Lung (tissue), 12 donors: ENCODE results near the gene PTCD2. TPM values are rescaled to one million over a fixed set of nuclear protein-coding genes. Genes with fewer than 3 reads are reported as not detected.

Experiments used
- ATAC-seq: fragments of 200-7000 bp; cut with Tn5 transposase; one replicate; pipeline ENCODE4 v1.9.1; 2020; ENCODE audit warnings: moderate number of reproducible peaks; ENCODE audit not compliant: insufficient read depth, low FRiP score
- DNase-seq, 3 donors: peaks; one replicate each; pipeline ENCODE4 v3.0.0-alpha.2; 2013 to 2017
- H3K27ac ChIP-seq, 2 donors: one replicate each; pipeline ENCODE4 v1.5.1; 2013; ENCODE audit warnings: mild to moderate bottlenecking in 2 of 2, moderate library complexity in 2 of 2, control low read depth in 1 of 2, inconsistent platforms in 1 of 2, low read depth in 1 of 2, low read length in 1 of 2
- H3K27me3 ChIP-seq, 3 donors: one replicate each; pipeline ENCODE4 v1.5.1; 2013; ENCODE audit warnings: low read length in 2 of 3; ENCODE audit not compliant: control insufficient read depth in 3 of 3, insufficient read depth in 3 of 3
- H3K36me3 ChIP-seq, 4 donors: one replicate each; pipeline ENCODE4 v1.5.1; 2013; ENCODE audit warnings: low read length in 4 of 4, mild to moderate bottlenecking in 1 of 4, moderate library complexity in 1 of 4; ENCODE audit not compliant: control insufficient read depth in 4 of 4, insufficient read depth in 4 of 4
- H3K4me1 ChIP-seq, 5 donors: one replicate each; pipeline ENCODE4 v1.5.1; 2013; ENCODE audit warnings: low read length in 5 of 5, mild to moderate bottlenecking in 2 of 5, moderate library complexity in 1 of 5; ENCODE audit not compliant: control insufficient read depth in 5 of 5, insufficient read depth in 5 of 5
- H3K4me3 ChIP-seq: one replicate; pipeline ENCODE4 v1.5.1; 2013; ENCODE audit warnings: mild to moderate bottlenecking, control low read depth, moderate library complexity
- H3K9ac ChIP-seq, 2 donors: one replicate each; pipeline ENCODE4 v1.5.1; 2013; ENCODE audit warnings: low read length in 2 of 2, control low read depth in 1 of 2; ENCODE audit not compliant: insufficient read depth in 1 of 2
- H3K9me3 ChIP-seq, 4 donors: one replicate each; pipeline ENCODE4 v1.5.1; 2013; ENCODE audit warnings: low read length in 3 of 4, mild to moderate bottlenecking in 1 of 4, moderate library complexity in 1 of 4; ENCODE audit not compliant: control insufficient read depth in 4 of 4, insufficient read depth in 3 of 4
- WGBS, 2 donors: extraction: QIAGEN DNeasy Blood & Tissue Kit; methylation state at CpG; one replicate each; pipeline ENCODE4 v1.1.7; 2013; 5-methylcytosine and 5-hydroxymethylcytosine counted together
- polyA plus RNA-seq, 2 donors: library from polyadenylated mRNA; stranded (reverse); fragments of 200-250 nt; gene quantifications; one replicate each; pipeline ENCODE4 v1.2.1, GENCODE V29; 2013
- total RNA-seq, 2 donors: library from RNA; depleted of rRNA in 1 of 2; stranded (reverse); fragments of >200 nt in 1 of 2; gene quantifications; one replicate each; pipeline ENCODE4 v1.2.1, GENCODE V29; 2014 to 2021
- TF ChIP-seq, protein P1 (sequence below): IDR thresholded peaks from 2 replicates; pipeline ENCODE4 v1.5.1; 2012; ENCODE audit warnings: mild to moderate bottlenecking; ENCODE audit errors: control extremely low read depth, extremely low read depth
- donor health status: control.
- donor health status: control.
- donor health status: Bipolar disorder and iron deficiency.
- donor health status: healthy.
- donor health status: DM: yes; HTN: yes; CAD: no.

The PTCD2 gene
- total and polyA plus RNA-seq, 4 donors, result 1.9 to 12.0 (median 6.3) TPM

- no peaks in the 10 kb centered on the region for H3K36me3 ChIP-seq
- ATAC-seq (peak; percentile 53), DNase-seq (peak in 1 of 3 donors; percentile 38)
- 51 to 78% methylated on average over 1 of the region's 1 CpG for WGBS, 2 donors
- no peak overlapping the region for H3K9ac ChIP-seq
- TF ChIP-seq, protein P1, sequence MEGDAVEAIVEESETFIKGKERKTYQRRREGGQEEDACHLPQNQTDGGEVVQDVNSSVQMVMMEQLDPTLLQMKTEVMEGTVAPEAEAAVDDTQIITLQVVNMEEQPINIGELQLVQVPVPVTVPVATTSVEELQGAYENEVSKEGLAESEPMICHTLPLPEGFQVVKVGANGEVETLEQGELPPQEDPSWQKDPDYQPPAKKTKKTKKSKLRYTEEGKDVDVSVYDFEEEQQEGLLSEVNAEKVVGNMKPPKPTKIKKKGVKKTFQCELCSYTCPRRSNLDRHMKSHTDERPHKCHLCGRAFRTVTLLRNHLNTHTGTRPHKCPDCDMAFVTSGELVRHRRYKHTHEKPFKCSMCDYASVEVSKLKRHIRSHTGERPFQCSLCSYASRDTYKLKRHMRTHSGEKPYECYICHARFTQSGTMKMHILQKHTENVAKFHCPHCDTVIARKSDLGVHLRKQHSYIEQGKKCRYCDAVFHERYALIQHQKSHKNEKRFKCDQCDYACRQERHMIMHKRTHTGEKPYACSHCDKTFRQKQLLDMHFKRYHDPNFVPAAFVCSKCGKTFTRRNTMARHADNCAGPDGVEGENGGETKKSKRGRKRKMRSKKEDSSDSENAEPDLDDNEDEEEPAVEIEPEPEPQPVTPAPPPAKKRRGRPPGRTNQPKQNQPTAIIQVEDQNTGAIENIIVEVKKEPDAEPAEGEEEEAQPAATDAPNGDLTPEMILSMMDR, result no peak
- H3K4me1 ChIP-seq, result peaks cover 0 to 8% (median 0%) of the 10 kb centered on the region in 5 donors
- no peaks in the 10 kb centered on the region for H3K27me3 ChIP-seq
- no peaks in the 10 kb centered on the region for H3K9me3 ChIP-seq
- peak overlapping the region in 1 of 2 donors; percentile 33 for H3K27ac ChIP-seq
- H3K4me3 ChIP-seq, result no peak overlapping the region
Measured at GRCh38 chr5:72392326-72392733, 72.2 kb downstream of the PTCD2 start.

DNA sequence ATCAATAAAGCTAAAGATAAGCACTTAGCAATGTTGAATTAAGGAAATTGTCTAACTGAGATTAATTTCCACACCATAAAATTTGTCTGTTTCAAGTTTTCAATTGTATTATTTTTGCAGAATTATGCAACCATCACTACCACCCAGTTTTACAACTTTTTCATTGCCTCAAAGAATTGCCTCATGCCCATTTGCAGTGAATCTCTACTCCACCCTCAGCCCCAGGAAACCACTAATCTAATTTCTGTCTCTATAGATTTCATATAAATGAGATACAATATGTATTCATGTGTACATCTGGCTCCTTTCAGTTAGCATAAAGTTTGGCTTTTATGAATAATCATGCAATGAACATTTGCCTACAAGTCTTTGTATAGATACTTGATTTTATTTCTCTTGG lies 72.9 kb downstream of the PTCD2 start:
- no peak overlapping the region for H3K9ac ChIP-seq
- no peak for ATAC-seq
- no peak overlapping the region for H3K4me3 ChIP-seq

GRCh38 chr5:72394688-72395087 lies 74.5 kb downstream of the PTCD2 start:
- no peaks in the 10 kb centered on the region for H3K36me3 ChIP-seq
- H3K27ac ChIP-seq, result no peak overlapping the region
- ATAC-seq (no peak), DNase-seq (peak in 2 of 3 donors; percentile 13 to 31)
- TF ChIP-seq, protein P1, result peak; percentile 4
- 14 to 26% methylated on average over 2 of the region's 2 CpGs for WGBS, 2 donors
- H3K4me1 ChIP-seq, result peaks cover 0 to 5% (median 0%) of the 10 kb centered on the region in 5 donors
- no peak overlapping the region for H3K4me3 ChIP-seq
- H3K9me3 ChIP-seq, result no peaks in the 10 kb centered on the region
- H3K27me3 ChIP-seq, result peaks cover 0 to 2% (median 0%) of the 10 kb centered on the region in 3 donors
- H3K9ac ChIP-seq, result no peak overlapping the region

More for the DNA sequence above, 72.9 kb downstream of the PTCD2 start:
- H3K27ac ChIP-seq, result peak overlapping the region in 1 of 2 donors; percentile 4
- no peaks in the 10 kb centered on the region for H3K36me3 ChIP-seq
- peaks cover 0 to 2% (median 0%) of the 10 kb centered on the region in 3 donors for H3K27me3 ChIP-seq
- H3K4me1 ChIP-seq, result peaks cover 0 to 5% (median 0%) of the 10 kb centered on the region in 5 donors
- TF ChIP-seq, protein P1, result no peak
- no peak for DNase-seq
- H3K9me3 ChIP-seq, result no peaks in the 10 kb centered on the region

DNA sequence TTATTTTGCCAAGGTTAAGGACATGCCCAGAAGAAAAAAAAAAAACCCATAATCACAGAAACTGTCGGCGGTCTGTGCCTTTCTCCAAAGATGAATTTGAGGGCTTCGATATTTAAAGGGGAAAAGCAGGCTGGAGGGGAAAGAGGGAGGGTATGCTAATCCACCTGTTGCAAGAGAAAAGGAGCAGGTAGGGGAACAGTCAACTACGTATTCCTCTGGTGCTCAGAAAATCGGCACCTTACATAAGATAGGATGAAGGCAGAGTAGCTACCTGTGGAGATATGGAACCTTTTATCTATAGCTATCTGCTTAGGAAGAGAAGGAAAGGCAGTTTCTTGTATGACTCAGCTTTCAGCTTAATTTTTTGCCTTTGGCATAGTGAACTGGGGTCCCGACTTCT lies 77.7 kb downstream of the PTCD2 start:
- WGBS, 2 donors, result 75 to 77% methylated on average over 6 of the region's 6 CpGs
- DNase-seq, result no peak
- Histone ChIP-seq H3K27me3 (peaks cover 0 to 2% (median 0%) of the 10 kb centered on the region in 3 donors), H3K9ac (no peak overlapping the region), H3K9me3 (peaks cover 0 to 8% (median 5%) of the 10 kb centered on the region in 4 donors), H3K4me1 (peaks cover 0 to under 1% (median 0%) of the 10 kb centered on the region in 5 donors), H3K36me3 (no peaks in the 10 kb centered on the region), H3K27ac (no peak overlapping the region), H3K4me3 (no peak overlapping the region)
- TF ChIP-seq, protein P1, result no peak
- no peak for ATAC-seq
